ENCODE data around the gene GUCA1C. TPM values are rescaled to one million over a fixed set of nuclear protein-coding genes. Genes with fewer than 3 reads are reported as not detected.

The GUCA1C gene
- total RNA-seq, 1 donor from 2014 or later: not detected

DNA sequence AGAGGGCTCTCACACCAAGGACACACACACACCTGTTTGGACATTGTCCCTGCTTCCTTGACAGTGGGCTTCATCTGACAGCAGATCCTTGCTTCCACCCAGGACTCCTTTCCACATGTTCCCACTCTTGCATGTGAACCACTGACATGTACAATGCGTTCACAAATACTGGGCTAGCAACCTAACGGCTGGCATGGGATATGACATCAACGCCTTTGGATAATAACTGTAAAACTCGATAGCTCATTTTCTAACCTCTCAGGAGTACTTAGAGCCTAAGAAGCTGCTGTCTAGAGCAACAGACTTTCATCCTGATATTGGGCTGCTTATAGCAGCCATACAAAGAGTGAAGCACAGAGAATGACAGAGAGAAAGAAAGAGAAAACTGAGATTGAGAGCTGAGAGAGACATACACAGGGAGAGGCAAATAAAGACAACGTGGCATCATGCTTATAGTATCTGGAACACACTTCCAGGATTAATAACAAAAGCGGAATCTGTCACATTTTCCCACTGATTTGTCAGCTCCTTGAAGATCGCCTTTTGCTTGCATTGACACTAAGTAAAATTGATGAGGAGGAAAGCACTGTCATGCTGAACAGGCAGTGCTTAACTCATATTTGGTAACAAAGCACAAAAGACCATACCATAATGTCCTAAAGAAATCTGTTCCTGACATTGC is 1.7 kb downstream of the GUCA1C start:
- Histone ChIP-seq H3K9me3 (no peaks in the 10 kb centered on the region), H3K36me3 (no peaks in the 10 kb centered on the region), H3K4me3 (no peak overlapping the region), H3K27me3 (ENCODE audit: low read depth) (no peaks in the 10 kb centered on the region), H3K27ac (no peak overlapping the region), H3K4me1 (no peaks in the 10 kb centered on the region)
- DNase-seq (no peak), ATAC-seq (no peak)
- TF ChIP-seq, protein P1, sequence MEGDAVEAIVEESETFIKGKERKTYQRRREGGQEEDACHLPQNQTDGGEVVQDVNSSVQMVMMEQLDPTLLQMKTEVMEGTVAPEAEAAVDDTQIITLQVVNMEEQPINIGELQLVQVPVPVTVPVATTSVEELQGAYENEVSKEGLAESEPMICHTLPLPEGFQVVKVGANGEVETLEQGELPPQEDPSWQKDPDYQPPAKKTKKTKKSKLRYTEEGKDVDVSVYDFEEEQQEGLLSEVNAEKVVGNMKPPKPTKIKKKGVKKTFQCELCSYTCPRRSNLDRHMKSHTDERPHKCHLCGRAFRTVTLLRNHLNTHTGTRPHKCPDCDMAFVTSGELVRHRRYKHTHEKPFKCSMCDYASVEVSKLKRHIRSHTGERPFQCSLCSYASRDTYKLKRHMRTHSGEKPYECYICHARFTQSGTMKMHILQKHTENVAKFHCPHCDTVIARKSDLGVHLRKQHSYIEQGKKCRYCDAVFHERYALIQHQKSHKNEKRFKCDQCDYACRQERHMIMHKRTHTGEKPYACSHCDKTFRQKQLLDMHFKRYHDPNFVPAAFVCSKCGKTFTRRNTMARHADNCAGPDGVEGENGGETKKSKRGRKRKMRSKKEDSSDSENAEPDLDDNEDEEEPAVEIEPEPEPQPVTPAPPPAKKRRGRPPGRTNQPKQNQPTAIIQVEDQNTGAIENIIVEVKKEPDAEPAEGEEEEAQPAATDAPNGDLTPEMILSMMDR (IDR thresholded peaks at IDR 0.05): no peak
- intact Hi-C loops (cut with DNase I): no loop called here

DNA sequence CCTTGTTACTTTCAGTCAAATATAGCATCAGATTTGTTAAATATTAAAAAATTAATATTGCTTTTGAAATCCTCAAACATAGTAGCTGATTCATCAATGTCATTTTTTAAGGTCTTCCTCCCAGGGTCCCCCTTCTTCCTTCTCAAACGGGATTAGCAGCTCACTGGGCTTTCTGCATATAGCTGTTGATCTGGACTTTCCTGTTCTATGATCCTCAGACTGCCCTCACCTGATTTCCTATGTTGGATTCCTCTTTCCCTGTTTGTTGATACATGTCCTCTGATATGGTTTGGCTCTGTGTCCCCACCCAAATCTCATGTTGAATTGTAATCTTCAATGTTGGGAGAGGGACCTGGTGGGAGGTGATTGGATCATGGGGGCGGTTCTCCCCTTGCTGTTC is 5.8 kb downstream of the GUCA1C start:
- H3K4me1 ChIP-seq: no peaks in the 10 kb centered on the region
- intact Hi-C loops (cut with DNase I): no loop called here
- TF ChIP-seq, protein P1 (IDR thresholded peaks at IDR 0.05): no peak
- H3K27me3 ChIP-seq (ENCODE audit: low read depth): no peaks in the 10 kb centered on the region
- ATAC-seq (no peak), DNase-seq (no peak)
- H3K4me3 ChIP-seq: no peak overlapping the region
- H3K9me3 ChIP-seq: no peaks in the 10 kb centered on the region
- no peak overlapping the region for H3K27ac ChIP-seq
- H3K36me3 ChIP-seq: no peaks in the 10 kb centered on the region

DNA sequence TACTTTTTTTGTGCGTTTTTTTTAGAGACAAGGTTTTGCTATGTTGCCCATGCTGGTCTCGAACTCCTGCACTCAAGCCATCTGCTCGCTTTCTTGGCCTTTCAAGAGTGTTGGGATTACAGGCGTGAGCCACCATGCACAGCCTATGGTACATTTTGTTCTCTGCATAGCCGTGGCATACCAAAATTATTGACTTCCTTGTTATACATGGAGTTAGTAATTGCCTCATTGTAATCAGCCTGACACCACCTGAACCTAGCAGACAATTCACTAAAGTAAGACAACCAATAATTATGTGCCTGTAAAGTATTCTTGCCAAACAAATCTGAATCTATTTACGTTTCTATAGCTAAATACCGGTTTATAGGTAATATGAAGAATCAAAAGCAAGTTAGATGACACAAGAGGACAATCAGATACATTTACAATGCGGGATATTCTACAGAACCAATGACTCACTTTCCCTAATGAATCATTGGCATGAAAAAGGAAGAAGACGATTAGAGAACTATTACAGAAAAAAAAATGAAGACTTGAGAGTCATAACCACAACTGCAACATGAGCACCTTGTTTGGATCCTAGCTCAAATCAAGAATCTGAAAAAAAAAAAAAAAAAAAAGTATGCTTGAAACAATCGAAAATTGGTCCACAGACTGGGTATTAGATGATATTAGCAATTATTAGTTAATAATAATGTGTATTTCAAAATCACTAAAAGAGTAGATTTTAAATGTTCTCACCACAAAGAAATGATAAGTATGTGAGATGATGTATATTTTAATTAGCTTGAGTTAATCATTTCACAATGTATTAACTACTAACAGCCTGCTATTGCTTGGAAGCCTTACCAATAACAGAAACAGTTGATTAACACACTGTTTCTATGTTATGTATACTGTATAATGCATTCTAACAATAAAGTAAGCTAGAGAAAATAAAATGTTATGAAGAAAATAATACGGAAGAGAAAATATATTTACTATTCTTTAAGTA is 7.1 kb downstream of the GUCA1C start:
- ATAC-seq (no peak), DNase-seq (no peak)
- H3K4me1 ChIP-seq: no peaks in the 10 kb centered on the region
- H3K27me3 ChIP-seq (ENCODE audit: low read depth): no peaks in the 10 kb centered on the region
- no peak overlapping the region for H3K27ac ChIP-seq
- TF ChIP-seq, protein P1 (IDR thresholded peaks at IDR 0.05): no peak
- H3K36me3 ChIP-seq: no peaks in the 10 kb centered on the region
- no peak overlapping the region for H3K4me3 ChIP-seq
- intact Hi-C loops (cut with DNase I): no loop called here
- no peaks in the 10 kb centered on the region for H3K9me3 ChIP-seq

DNA sequence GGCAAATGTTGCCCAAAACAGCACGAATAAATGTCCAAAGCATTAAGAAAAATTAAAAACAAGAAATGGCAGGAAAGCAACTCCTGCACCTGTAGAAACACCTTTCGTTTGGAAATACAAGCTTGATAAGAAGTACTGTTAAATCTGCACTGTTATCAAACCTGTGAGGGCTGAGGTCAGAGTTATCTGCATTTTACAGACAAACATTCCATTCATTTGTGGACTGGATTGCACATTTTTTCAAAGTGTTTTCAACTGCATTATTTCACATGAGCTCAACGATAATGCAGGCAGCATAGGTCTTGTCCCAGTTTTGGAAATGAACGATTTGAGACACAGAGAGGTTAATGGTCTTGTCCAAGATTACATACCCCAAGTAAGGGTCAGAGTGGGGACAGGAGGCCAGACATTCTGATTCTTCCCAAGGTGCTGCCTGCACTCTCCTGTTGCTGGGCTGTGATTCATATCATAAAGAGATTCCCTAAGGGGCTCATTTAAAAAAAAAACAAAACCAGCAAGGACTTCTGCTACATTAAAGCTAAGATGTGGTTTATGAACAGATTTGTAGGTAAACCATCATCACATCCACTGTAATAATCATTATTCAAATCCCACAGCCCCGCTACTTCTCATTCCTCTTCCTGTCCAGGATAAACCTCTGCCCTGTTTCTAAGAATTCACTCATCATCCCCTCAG is 13.0 kb downstream of the GUCA1C start:
- no peaks in the 10 kb centered on the region for H3K36me3 ChIP-seq
- no peak overlapping the region for H3K27ac ChIP-seq
- H3K27me3 ChIP-seq (ENCODE audit: low read depth): no peaks in the 10 kb centered on the region
- ATAC-seq (no peak), DNase-seq (no peak)
- TF ChIP-seq, protein P1 (IDR thresholded peaks at IDR 0.05): no peak
- intact Hi-C loops (cut with DNase I): no loop called here
- no peaks in the 10 kb centered on the region for H3K9me3 ChIP-seq
- no peak overlapping the region for H3K4me3 ChIP-seq
- H3K4me1 ChIP-seq: no peaks in the 10 kb centered on the region

DNA sequence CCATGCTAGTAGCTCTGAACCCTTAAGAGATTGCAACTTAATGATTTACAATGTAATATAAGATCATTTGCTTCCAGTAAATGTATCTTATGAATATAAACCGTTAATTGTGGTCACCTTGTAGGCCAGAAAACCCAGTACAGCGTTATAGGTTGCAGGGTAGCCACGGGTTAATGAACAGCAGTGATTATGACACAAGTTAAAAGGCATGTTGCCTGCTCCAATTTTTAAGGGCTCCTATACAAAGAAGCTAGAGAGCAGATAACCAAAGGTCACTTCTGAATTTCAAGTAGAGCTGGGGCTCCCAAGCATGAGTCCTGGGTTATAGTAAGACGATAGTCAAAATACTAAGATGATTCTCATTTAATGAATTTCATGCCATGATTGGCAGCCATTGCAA is 13.5 kb downstream of the GUCA1C start:
- ATAC-seq (no peak), DNase-seq (no peak)
- intact Hi-C loops (cut with DNase I): no loop called here
- H3K36me3 ChIP-seq: no peaks in the 10 kb centered on the region
- no peaks in the 10 kb centered on the region for H3K27me3 ChIP-seq (ENCODE audit: low read depth)
- H3K4me1 ChIP-seq: no peaks in the 10 kb centered on the region
- H3K4me3 ChIP-seq: no peak overlapping the region
- TF ChIP-seq, protein P1 (IDR thresholded peaks at IDR 0.05): no peak
- H3K27ac ChIP-seq: no peak overlapping the region
- no peaks in the 10 kb centered on the region for H3K9me3 ChIP-seq

Measured in lower lobe of right lung (tissue), 2 donors.